ENCODE measurements around the gene VPS13D. TPM values are rescaled to one million over a fixed set of nuclear protein-coding genes. Genes with fewer than 3 reads are reported as not detected.
A peak's percentile ranks its signal among the peaks of the same experiment; 100 is the strongest.

The VPS13D gene
- total and polyA plus RNA-seq, 2 donors (not counting 3 experiments of a cell fraction or from before 2014, with no cell fraction given) = 13.6 to 48.5 TPM

DNA sequence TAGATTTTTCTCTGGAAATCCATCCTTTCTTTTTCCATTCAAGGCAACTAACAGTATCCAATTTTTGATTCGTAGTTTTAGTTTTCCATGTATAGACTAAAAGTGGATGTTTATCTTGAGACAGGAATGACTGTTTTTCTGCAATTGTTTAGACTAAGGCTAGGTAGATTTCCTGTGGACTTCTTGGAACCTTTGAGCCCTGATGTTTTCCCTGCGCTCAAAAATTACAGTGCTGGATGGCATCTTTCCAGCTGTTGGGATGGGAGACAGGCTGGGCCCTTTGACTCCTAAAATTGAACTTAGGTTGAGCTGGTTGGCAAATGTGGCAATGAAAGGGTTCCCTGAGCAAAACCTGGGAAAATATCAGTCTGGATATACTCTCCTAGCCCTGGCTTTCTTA is 207.8 kb downstream of the VPS13D start:
- H4K20me1 ChIP-seq (replicated peaks; ENCODE audit: control insufficient read depth, extremely low read depth, insufficient read depth, low read length) = no peaks in the 10 kb centered on the region
- no peak overlapping the region for H3K9ac ChIP-seq (replicated peaks; ENCODE audit: extremely low read depth, insufficient read depth, low read length)
- no peak overlapping the region for H3K4me2 ChIP-seq (ENCODE audit: insufficient read depth, low read length)
- H3K36me3 ChIP-seq (ENCODE audit: control insufficient read depth in 2 of 2, extremely low read depth in 1 of 2, insufficient read depth in 2 of 2, low read length in 2 of 2) = no peaks in the 10 kb centered on the region
- H3K27me3 ChIP-seq (ENCODE audit: control insufficient read depth in 2 of 2, insufficient read depth in 2 of 2, low read length in 2 of 2) = no peaks in the 10 kb centered on the region
- intact Hi-C loops (cut with micrococcal nuclease) = no loop called here
- FAIRE-seq = no peak
- peak; percentile 53 for DNase-seq (ENCODE audit: low read depth, low spot score)
- ChIA-PET CTCF (interaction anchor here (1.0 to 1.1 kb wide), 3 partner anchors 9 to 43 kb away, joined by 3 to 4 read pairs (median 3); no protein-coding TSS in a partner anchor), POLR2A (no interaction called here)
- no peaks in the 10 kb centered on the region for H3K79me2 ChIP-seq (ENCODE audit: control insufficient read depth, insufficient read depth, low read length)
- dilution Hi-C loops (cut with MboI; ENCODE audit: extremely low pct_ligation_motif_present, low sequenced_read_pairs) = no loop called here
- peak overlapping the region; percentile 49 for H3K27ac ChIP-seq (ENCODE audit: insufficient read depth, low read depth, low read length)
- no peaks in the 10 kb centered on the region for H3K9me3 ChIP-seq (replicated peaks; ENCODE audit: control insufficient read depth, insufficient read depth, low read length)
- no peaks in the 10 kb centered on the region for H3K9me1 ChIP-seq (replicated peaks; ENCODE audit: control insufficient read depth, extremely low read depth, insufficient read depth, low read length)
- H3K4me3 ChIP-seq (replicated peaks in 1 of 3; ENCODE audit: insufficient read depth in 1 of 3, low read depth in 1 of 3, low read length in 3 of 3) = no peak overlapping the region
- H3K4me1 ChIP-seq (ENCODE audit: control insufficient read depth, extremely low read depth, insufficient read depth, low read length) = peaks cover 57% of the 10 kb centered on the region
- TF ChIP-seq FOS (IDR thresholded peaks at IDR 0.05; ENCODE audit: borderline replicate concordance, insufficient read depth, low read length) (no peak), MYC (IDR thresholded peaks at IDR 0.05; ENCODE audit: low read depth, low read length) (no peak), JUN (IDR thresholded peaks at IDR 0.05; ENCODE audit: borderline replicate concordance, insufficient read depth, insufficient read length, low read depth) (no peak), POLR2AphosphoS5 (IDR thresholded peaks at IDR 0.05; ENCODE audit: insufficient read depth, low read depth, low read length) (no peak), POLR2A (IDR thresholded peaks at IDR 0.05; ENCODE audit: low read depth, low read length) (no peak), EZH2 (IDR thresholded peaks at IDR 0.05; ENCODE audit: borderline replicate concordance, low read depth, low read length, severe bottlenecking) (no peak), GATA2 (IDR thresholded peaks at IDR 0.05; ENCODE audit: insufficient read depth, insufficient read length, low read depth, low read length) (no peak)
- TF ChIP-seq, protein P1, sequence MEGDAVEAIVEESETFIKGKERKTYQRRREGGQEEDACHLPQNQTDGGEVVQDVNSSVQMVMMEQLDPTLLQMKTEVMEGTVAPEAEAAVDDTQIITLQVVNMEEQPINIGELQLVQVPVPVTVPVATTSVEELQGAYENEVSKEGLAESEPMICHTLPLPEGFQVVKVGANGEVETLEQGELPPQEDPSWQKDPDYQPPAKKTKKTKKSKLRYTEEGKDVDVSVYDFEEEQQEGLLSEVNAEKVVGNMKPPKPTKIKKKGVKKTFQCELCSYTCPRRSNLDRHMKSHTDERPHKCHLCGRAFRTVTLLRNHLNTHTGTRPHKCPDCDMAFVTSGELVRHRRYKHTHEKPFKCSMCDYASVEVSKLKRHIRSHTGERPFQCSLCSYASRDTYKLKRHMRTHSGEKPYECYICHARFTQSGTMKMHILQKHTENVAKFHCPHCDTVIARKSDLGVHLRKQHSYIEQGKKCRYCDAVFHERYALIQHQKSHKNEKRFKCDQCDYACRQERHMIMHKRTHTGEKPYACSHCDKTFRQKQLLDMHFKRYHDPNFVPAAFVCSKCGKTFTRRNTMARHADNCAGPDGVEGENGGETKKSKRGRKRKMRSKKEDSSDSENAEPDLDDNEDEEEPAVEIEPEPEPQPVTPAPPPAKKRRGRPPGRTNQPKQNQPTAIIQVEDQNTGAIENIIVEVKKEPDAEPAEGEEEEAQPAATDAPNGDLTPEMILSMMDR (IDR thresholded peaks at IDR 0.05; ENCODE audit: extremely low read depth in 1 of 2, insufficient read depth in 1 of 2, low read depth in 1 of 2, low read length in 2 of 2) = no peak
- TF ChIP-seq, protein P2, sequence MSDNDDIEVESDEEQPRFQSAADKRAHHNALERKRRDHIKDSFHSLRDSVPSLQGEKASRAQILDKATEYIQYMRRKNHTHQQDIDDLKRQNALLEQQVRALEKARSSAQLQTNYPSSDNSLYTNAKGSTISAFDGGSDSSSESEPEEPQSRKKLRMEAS (IDR thresholded peaks at IDR 0.05; ENCODE audit: insufficient read depth, insufficient read length) = no peak
- no peak overlapping the region for H2AFZ ChIP-seq (ENCODE audit: low read depth, low read length)
- no TSS peak for BruUV-seq (replicated peaks)

Measured in endothelial cell of umbilical vein (primary cell).